Breast epithelium (tissue), 4 donors: ENCODE results near the gene CTNNA2. TPM values are rescaled to one million over a fixed set of nuclear protein-coding genes. Genes with fewer than 3 reads are reported as not detected.

ENCODE experiments used
- DNase-seq, 2 donors: peaks; one replicate each; pipeline ENCODE4 v3.0.0-alpha.2; 2019; ENCODE audit warnings: low spot score in 2 of 2
- H3K27ac ChIP-seq, 2 donors: fragments of 200-600 bp; sonication (generic) in 1 of 2; one replicate each; pipeline ENCODE4 v1.5.1; 2016 to 2019; ENCODE audit warnings: mild to moderate bottlenecking in 1 of 2
- H3K27me3 ChIP-seq, 2 donors: fragments of 200-600 bp; sonication (generic) in 1 of 2; one replicate each; pipeline versions ENCODE4 v1.5.1 to v1.6.0; 2017 to 2019; ENCODE audit warnings: control low read depth in 1 of 2, mild to moderate bottlenecking in 1 of 2
- H3K36me3 ChIP-seq: fragments of 200-600 bp; one replicate; pipeline ENCODE4 v1.5.1; 2019
- H3K4me1 ChIP-seq, 2 donors: fragments of 200-600 bp; sonication (generic); one replicate each; pipeline ENCODE4 v1.5.1; 2016 to 2019; ENCODE audit warnings: control low read depth in 1 of 2
- H3K4me3 ChIP-seq, 3 donors: fragments of 200-600 bp; sonication (generic); 1 replicate in 2 of 3; 2 replicates in 1 of 3; pipeline ENCODE4 v1.5.1; 2016 to 2019; ENCODE audit warnings: mild to moderate bottlenecking in 3 of 3, moderate library complexity in 2 of 3
- H3K9me3 ChIP-seq, 2 donors: fragments of 200-600 bp; sonication (generic) in 1 of 2; one replicate each; pipeline ENCODE4 v1.5.1; 2016 to 2019; ENCODE audit warnings: control low read depth in 1 of 2
- POLR2A ChIP-seq: fragments of 450-650 bp; IDR thresholded peaks from one replicate; pipeline ENCODE4 v1.6.1; 2016; ENCODE audit warnings: antibody characterized with exemption, mild to moderate bottlenecking, moderate library complexity
- POLR2AphosphoS5 ChIP-seq, 3 donors: sonication (generic); formaldehyde crosslinking; IDR thresholded peaks; one replicate each; pipeline ENCODE4 v1.6.1; 2017; ENCODE audit warnings: antibody characterized with exemption in 3 of 3
- intact Hi-C: fragments of 100-400 bp; cut with DNase I; formaldehyde crosslinking; loops from one replicate; pipeline ENCODE4 v1.15.1; 2023; ENCODE audit warnings: low total_unique reads
- total RNA-seq, 3 donors: library from RNA; depleted of rRNA; stranded (reverse); fragments of >200 nt; gene quantifications; one replicate each; pipeline ENCODE4 v1.1.0, GENCODE V29; 2016
- TF ChIP-seq, protein P1 (sequence below), 3 donors: fragments of 450-650 bp; IDR thresholded peaks; one replicate each; pipeline ENCODE4 v1.5.1; 2016 to 2017; ENCODE audit warnings: antibody characterized with exemption in 3 of 3, mild to moderate bottlenecking in 3 of 3, moderate library complexity in 3 of 3

The CTNNA2 gene
- total RNA-seq, 3 donors from 2014 or later = 0.16 TPM; not detected in 2

DNA sequence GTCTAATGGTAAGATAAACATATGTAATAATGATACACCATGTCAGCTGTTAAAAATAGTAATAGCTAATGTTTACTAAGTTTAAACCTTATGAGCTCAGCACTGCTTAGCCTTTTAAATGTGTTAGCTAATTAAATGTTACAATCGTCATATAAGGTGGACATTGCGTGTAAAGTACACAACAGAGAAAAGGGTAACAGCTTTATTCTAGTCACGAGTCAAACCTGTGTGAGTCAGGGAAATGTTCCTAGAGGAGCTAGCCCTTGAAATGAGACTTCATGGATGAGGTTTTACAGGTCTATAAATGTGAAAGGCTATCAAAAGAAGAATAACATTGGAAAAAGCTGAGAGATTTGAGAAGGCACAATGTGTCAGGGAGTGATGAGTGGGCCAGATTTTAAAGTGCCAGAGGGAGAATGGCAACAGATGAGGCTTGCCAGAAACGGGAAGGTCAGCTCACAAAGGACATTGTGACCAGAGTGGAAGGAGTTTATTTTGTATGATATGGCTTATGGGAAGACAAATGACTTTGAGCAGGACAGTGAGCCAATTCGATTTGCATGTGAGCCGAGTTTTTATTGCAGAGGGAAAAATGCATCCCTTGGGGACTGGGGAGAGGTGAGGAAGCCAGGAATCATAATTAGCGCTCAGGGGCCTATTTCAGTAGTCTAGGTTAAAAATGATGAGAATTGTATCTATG is 276.3 kb downstream of the CTNNA2 start:
- no peak overlapping the region for H3K4me3 ChIP-seq
- intact Hi-C loops = no loop called here
- DNase-seq = no peak
- H3K9me3 ChIP-seq = no peaks in the 10 kb centered on the region
- no peaks in the 10 kb centered on the region for H3K27me3 ChIP-seq
- no peaks in the 10 kb centered on the region for H3K36me3 ChIP-seq
- TF ChIP-seq, protein P1, sequence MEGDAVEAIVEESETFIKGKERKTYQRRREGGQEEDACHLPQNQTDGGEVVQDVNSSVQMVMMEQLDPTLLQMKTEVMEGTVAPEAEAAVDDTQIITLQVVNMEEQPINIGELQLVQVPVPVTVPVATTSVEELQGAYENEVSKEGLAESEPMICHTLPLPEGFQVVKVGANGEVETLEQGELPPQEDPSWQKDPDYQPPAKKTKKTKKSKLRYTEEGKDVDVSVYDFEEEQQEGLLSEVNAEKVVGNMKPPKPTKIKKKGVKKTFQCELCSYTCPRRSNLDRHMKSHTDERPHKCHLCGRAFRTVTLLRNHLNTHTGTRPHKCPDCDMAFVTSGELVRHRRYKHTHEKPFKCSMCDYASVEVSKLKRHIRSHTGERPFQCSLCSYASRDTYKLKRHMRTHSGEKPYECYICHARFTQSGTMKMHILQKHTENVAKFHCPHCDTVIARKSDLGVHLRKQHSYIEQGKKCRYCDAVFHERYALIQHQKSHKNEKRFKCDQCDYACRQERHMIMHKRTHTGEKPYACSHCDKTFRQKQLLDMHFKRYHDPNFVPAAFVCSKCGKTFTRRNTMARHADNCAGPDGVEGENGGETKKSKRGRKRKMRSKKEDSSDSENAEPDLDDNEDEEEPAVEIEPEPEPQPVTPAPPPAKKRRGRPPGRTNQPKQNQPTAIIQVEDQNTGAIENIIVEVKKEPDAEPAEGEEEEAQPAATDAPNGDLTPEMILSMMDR (IDR thresholded peaks at IDR 0.05) = no peak
- TF ChIP-seq POLR2AphosphoS5 (IDR thresholded peaks at IDR 0.05) (no peak), POLR2A (no peak)
- H3K4me1 ChIP-seq = no peaks in the 10 kb centered on the region
- no peak overlapping the region for H3K27ac ChIP-seq

DNA sequence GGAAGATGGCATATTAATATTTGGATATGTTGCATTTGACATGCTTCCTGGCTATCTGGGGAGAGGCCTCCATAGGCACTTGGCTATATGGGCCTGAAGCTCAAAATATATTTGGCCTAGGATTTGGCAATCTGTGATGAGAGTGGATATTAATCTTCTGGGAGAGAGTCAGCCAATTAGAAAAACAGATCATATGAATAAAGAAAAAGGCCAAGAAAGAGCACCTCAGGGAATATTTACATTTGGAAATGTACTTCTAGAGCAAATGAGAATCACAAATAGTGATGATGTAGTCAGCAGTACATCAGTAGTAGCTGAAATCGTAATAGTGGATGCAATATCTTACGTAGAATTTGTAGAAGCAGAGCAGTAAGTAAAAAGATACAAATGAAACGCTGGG is 277.0 kb downstream of the CTNNA2 start:
- H3K27me3 ChIP-seq = no peaks in the 10 kb centered on the region
- no peaks in the 10 kb centered on the region for H3K4me1 ChIP-seq
- intact Hi-C loops = no loop called here
- no peak for TF ChIP-seq POLR2AphosphoS5 (IDR thresholded peaks at IDR 0.05)
- no peak for TF ChIP-seq POLR2A
- TF ChIP-seq, protein P1 (IDR thresholded peaks at IDR 0.05) = no peak
- no peaks in the 10 kb centered on the region for H3K36me3 ChIP-seq
- DNase-seq = no peak
- H3K9me3 ChIP-seq = no peaks in the 10 kb centered on the region
- H3K4me3 ChIP-seq = no peak overlapping the region
- H3K27ac ChIP-seq = no peak overlapping the region

DNA sequence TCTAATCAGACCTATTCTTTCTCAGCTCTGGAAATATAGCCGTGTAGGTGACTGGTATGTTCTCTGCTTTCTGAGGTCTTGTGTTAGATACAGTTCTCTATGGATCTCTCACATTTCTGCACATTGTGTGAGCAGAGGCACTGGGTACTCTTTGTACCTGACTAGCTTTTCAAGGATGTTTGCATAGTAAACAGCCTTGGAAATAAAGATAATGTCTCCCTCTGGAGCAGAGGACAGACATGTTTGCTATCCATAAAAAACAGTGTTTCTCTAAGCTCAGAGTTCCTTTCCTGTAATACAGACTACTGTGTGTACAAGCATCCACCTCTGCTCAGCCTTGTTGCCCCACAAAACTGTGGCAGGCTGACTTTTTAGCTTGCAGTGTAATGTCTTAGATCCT is 279.2 kb downstream of the CTNNA2 start:
- DNase-seq = no peak
- TF ChIP-seq, protein P1 (IDR thresholded peaks at IDR 0.05) = no peak
- no peak for TF ChIP-seq POLR2AphosphoS5 (IDR thresholded peaks at IDR 0.05)
- TF ChIP-seq POLR2A = no peak
- Histone ChIP-seq H3K27me3 (no peaks in the 10 kb centered on the region), H3K4me1 (no peaks in the 10 kb centered on the region), H3K36me3 (no peaks in the 10 kb centered on the region), H3K4me3 (no peak overlapping the region), H3K27ac (no peak overlapping the region), H3K9me3 (no peaks in the 10 kb centered on the region)
- intact Hi-C loops = no loop called here

DNA sequence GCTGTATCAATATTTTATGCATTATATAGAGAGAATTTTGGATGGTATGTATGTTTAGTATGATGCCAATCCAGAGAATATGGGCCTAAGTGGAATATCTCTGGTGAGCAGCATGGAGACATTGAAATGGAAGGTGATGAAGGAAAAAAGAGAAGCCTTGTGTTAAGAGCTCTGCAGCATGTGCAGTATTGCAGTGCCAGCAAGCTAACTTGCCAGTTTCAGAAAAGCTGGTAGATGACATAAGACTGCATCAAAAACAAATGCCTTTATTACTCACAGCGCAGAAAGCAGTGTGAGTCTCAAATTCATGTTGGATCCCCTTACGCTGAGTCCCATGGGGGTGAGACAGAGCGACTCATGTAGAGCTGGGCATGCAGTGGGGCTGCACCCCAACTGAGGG is 280.2 kb downstream of the CTNNA2 start:
- H3K27me3 ChIP-seq = no peaks in the 10 kb centered on the region
- H3K4me1 ChIP-seq = no peaks in the 10 kb centered on the region
- H3K27ac ChIP-seq = no peak overlapping the region
- no peak for TF ChIP-seq POLR2AphosphoS5 (IDR thresholded peaks at IDR 0.05)
- TF ChIP-seq, protein P1 (IDR thresholded peaks at IDR 0.05) = no peak
- no peak for TF ChIP-seq POLR2A
- intact Hi-C loops = no loop called here
- H3K36me3 ChIP-seq = no peaks in the 10 kb centered on the region
- no peak overlapping the region for H3K4me3 ChIP-seq
- DNase-seq = no peak
- no peaks in the 10 kb centered on the region for H3K9me3 ChIP-seq

DNA sequence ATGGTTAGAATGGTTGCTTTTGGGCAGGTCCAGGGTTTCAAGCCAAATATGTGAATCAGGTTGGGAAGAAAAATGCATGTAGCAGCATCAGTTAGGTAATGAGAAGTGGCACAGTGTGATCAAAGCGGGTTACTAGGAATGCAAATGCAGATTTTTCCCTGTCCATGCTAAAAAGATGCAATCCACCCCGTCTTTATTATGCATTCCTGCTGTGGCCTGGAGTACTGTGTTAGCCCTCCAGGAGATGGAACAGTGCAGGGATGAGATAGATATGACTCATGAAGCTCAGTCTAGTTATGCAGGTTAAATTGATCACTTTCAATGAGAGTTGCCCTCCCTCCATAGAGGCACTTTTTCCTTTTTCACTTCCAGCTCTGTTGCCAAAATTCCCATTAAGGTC is 283.8 kb downstream of the CTNNA2 start:
- Histone ChIP-seq H3K4me1 (no peaks in the 10 kb centered on the region), H3K4me3 (no peak overlapping the region), H3K36me3 (no peaks in the 10 kb centered on the region), H3K9me3 (no peaks in the 10 kb centered on the region), H3K27me3 (no peaks in the 10 kb centered on the region), H3K27ac (no peak overlapping the region)
- intact Hi-C loops = no loop called here
- no peak for TF ChIP-seq POLR2A
- TF ChIP-seq, protein P1 (IDR thresholded peaks at IDR 0.05) = no peak
- no peak for TF ChIP-seq POLR2AphosphoS5 (IDR thresholded peaks at IDR 0.05)
- DNase-seq = no peak
